Measurements from ENCODE around the gene IFI16. TPM values are rescaled to one million over a fixed set of nuclear protein-coding genes. Genes with fewer than 3 reads are reported as not detected.

The IFI16 gene
- total and polyA plus RNA-seq, 2 of the 4 experiments (the other 2 are of a cell fraction): 45.0 to 65.3 TPM

DNA sequence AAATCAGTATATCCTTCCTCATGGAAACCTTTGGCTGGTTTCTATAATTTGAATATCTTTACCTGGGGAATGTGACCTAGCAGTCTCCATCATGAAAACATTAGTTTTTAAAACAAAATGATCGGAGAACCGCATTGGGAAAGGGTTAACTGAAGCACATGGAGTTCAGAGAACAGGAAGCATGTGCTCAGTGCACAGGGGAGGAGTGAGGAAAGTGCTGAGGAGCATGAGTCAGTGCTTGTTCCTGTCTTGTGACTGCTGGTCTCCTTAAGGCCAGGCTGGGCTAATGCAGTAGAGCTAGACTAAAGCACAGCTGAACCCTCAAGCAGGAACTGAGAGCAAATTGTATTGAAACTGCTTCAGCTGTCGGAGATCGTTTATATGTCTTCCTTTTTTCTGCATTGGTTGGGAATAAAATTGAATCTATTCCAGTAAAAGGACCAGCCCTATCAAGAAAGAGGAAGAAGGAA is 5.8 kb downstream of the IFI16 start:
- Histone ChIP-seq H2AK9ac (replicated peaks; ENCODE audit: low read depth, low read length, poor library complexity) (peak overlapping the region; percentile 38), H4K8ac (ENCODE audit: low read depth in 2 of 2, low read length in 2 of 2) (peak overlapping the region in 1 of 2 experiments; percentile 73; a peak in 3 of 4 replicates), H2BK5ac (ENCODE audit: low read depth, low read length, poor library complexity, severe bottlenecking) (peak overlapping the region; percentile 56), H4K5ac (ENCODE audit: low read depth, low read length) (peak overlapping the region; percentile 40), H2BK20ac (ENCODE audit: low read depth, low read length) (peak overlapping the region; percentile 79; the same call in 1 of the 2 replicates), H2BK120ac (ENCODE audit: low read depth, low read length) (peak overlapping the region; percentile 81), H3K14ac (replicated peaks; ENCODE audit: low read depth, low read length) (peak overlapping the region; percentile 87), H3K9me3 (ENCODE audit: control insufficient read depth, insufficient read depth, low read length) (no peaks in the 10 kb centered on the region), H3K56ac (ENCODE audit: extremely low read depth, insufficient read depth, low read length) (no peak overlapping the region), H3K9me1 (ENCODE audit: insufficient read depth, low read length) (peaks cover 5% of the 10 kb centered on the region; the same call in 1 of the 2 replicates), H3K79me1 (ENCODE audit: low read depth in 1 of 2, low read length in 2 of 2) (peaks cover 3 to 31% of the 10 kb centered on the region in 2 experiments), H2AFZ (replicated peaks; ENCODE audit: low read length, poor library complexity) (peak overlapping the region; percentile 64), H3K9ac (ENCODE audit: low read depth, low read length) (no peak overlapping the region), H4K91ac (ENCODE audit: insufficient read depth, low read depth, low read length) (peak overlapping the region; percentile 58), H3K4me2 (ENCODE audit: low read depth, low read length) (no peak overlapping the region), H3K4me1 (ENCODE audit: control insufficient read depth, insufficient read depth, low read length) (peaks cover 5% of the 10 kb centered on the region; the same call in 1 of the 2 replicates), H3K27ac (ENCODE audit: insufficient read depth, low read length) (peak overlapping the region; percentile 68; the same call in 1 of the 2 replicates), H3K4me3 (ENCODE audit: insufficient read depth, low read depth, low read length) (no peak overlapping the region), H3K4ac (ENCODE audit: low read depth, low read length) (peak overlapping the region; percentile 74), H3K18ac (ENCODE audit: low read depth, low read length) (peak overlapping the region; percentile 26), H3K36me3 (ENCODE audit: control insufficient read depth, insufficient read depth, low read length) (peaks cover 31% of the 10 kb centered on the region), H3K27me3 (ENCODE audit: control insufficient read depth, insufficient read depth, low read length) (no peaks in the 10 kb centered on the region), H2BK15ac (ENCODE audit: low read depth, low read length) (peak overlapping the region; percentile 26; the same call in 2 of the 3 replicates), H3K23ac (ENCODE audit: low read depth, low read length) (peak overlapping the region; percentile 72; the same call in 1 of the 2 replicates), H2AK5ac (ENCODE audit: low read depth, low read length) (peak overlapping the region; percentile 52; the same call in 1 of the 2 replicates), H4K20me1 (ENCODE audit: insufficient read depth, low read length) (no peaks in the 10 kb centered on the region)
- dilution Hi-C loops (cut with HindIII; ENCODE audit: low sequenced_read_pairs, unreplicated experiment): no loop called here
- intact Hi-C loops (cut with micrococcal nuclease): loop anchor here (5.0 kb wide), 1 partner anchor 37 kb away; no protein-coding TSS in a partner anchor
- peak; percentile 97 for ATAC-seq (ENCODE audit: low read depth)
- ChIA-PET CTCF (no interaction called here), POLR2A (ENCODE audit: unreplicated experiment) (no interaction called here)
- DNase-seq: peak; percentile 94
- in situ Hi-C loops (cut with MboI; ENCODE audit: low sequenced_read_pairs): no loop called here
- WGBS, 2 experiments (ENCODE audit: extremely low coverage in 2 of 2, insufficient read length in 1 of 2): no CpG with 5 or more reads among the region's 4 CpGs
- no TSS peak for BruUV-seq (replicated peaks)
- TF ChIP-seq, protein P1, sequence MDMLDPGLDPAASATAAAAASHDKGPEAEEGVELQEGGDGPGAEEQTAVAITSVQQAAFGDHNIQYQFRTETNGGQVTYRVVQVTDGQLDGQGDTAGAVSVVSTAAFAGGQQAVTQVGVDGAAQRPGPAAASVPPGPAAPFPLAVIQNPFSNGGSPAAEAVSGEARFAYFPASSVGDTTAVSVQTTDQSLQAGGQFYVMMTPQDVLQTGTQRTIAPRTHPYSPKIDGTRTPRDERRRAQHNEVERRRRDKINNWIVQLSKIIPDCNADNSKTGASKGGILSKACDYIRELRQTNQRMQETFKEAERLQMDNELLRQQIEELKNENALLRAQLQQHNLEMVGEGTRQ (IDR thresholded peaks at IDR 0.05; ENCODE audit: low read depth, low read length): peak; percentile 75; the same call in 1 of the 2 replicates
- peak; percentile 47; the same call in 1 of the 2 replicates for TF ChIP-seq FOS (IDR thresholded peaks at IDR 0.05; ENCODE audit: low read depth, low read length)
- no peak for TF ChIP-seq MAZ (IDR thresholded peaks at IDR 0.05; ENCODE audit: borderline replicate concordance, low read depth, low read length)
- TF ChIP-seq, protein P2, sequence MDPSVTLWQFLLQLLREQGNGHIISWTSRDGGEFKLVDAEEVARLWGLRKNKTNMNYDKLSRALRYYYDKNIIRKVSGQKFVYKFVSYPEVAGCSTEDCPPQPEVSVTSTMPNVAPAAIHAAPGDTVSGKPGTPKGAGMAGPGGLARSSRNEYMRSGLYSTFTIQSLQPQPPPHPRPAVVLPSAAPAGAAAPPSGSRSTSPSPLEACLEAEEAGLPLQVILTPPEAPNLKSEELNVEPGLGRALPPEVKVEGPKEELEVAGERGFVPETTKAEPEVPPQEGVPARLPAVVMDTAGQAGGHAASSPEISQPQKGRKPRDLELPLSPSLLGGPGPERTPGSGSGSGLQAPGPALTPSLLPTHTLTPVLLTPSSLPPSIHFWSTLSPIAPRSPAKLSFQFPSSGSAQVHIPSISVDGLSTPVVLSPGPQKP (IDR thresholded peaks at IDR 0.05; ENCODE audit: borderline replicate concordance, low read depth, low read length): no peak
- peak; percentile 64; the same call in 1 of the 2 replicates for TF ChIP-seq BHLHE40 (IDR thresholded peaks at IDR 0.05; ENCODE audit: low read depth, low read length)
- no peak for TF ChIP-seq SMC3 (IDR thresholded peaks at IDR 0.05; ENCODE audit: low read depth, low read length)
- no peak for TF ChIP-seq RAD21 (IDR thresholded peaks at IDR 0.05; ENCODE audit: low read length)
- no peak for TF ChIP-seq POLR2A (IDR thresholded peaks at IDR 0.05; ENCODE audit: low read depth, low read length)
- peak; percentile 99 for TF ChIP-seq MXI1 (IDR thresholded peaks at IDR 0.05; ENCODE audit: borderline replicate concordance, low read depth, low read length)
- peak; percentile 69 for TF ChIP-seq CEBPB (IDR thresholded peaks at IDR 0.05; ENCODE audit: low read depth, low read length)
- TF ChIP-seq NFE2L2 (IDR thresholded peaks at IDR 0.05; ENCODE audit: low read depth, low read length): 0 out of 2 replicates have a peak, but pooled peaks have one; percentile 56
- no peak for TF ChIP-seq MAFK (IDR thresholded peaks at IDR 0.05; ENCODE audit: low read depth, low read length)
- no peak for TF ChIP-seq CHD1 (IDR thresholded peaks at IDR 0.05; ENCODE audit: low read depth, low read length)
- TF ChIP-seq, protein P3, sequence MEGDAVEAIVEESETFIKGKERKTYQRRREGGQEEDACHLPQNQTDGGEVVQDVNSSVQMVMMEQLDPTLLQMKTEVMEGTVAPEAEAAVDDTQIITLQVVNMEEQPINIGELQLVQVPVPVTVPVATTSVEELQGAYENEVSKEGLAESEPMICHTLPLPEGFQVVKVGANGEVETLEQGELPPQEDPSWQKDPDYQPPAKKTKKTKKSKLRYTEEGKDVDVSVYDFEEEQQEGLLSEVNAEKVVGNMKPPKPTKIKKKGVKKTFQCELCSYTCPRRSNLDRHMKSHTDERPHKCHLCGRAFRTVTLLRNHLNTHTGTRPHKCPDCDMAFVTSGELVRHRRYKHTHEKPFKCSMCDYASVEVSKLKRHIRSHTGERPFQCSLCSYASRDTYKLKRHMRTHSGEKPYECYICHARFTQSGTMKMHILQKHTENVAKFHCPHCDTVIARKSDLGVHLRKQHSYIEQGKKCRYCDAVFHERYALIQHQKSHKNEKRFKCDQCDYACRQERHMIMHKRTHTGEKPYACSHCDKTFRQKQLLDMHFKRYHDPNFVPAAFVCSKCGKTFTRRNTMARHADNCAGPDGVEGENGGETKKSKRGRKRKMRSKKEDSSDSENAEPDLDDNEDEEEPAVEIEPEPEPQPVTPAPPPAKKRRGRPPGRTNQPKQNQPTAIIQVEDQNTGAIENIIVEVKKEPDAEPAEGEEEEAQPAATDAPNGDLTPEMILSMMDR (conservative IDR thresholded peaks at IDR 0.05; ENCODE audit: low read depth, low read length): no peak
